H1 (cell line): Measurements from ENCODE around the gene PGBD5. TPM values are rescaled to one million over a fixed set of nuclear protein-coding genes. Genes with fewer than 3 reads are reported as not detected.

ENCODE experiments used
- CTCF ChIA-PET: fragments of 300-600 bp; sonication (Branson Sonifier 250); formaldehyde crosslinking; loops from one replicate; lab custom pipeline; 2021; ENCODE audit not compliant: partially characterized antibody; lab: Charles Lee
- POLR2A ChIA-PET: fragments of 300-600 bp; sonication (Branson Sonifier 250); formaldehyde crosslinking; loops from one replicate; lab custom pipeline; 2021; ENCODE audit warnings: inconsistent platforms; ENCODE audit not compliant: partially characterized antibody; lab: Charles Lee
- DNase-seq, 2 experiments: peaks; one replicate each; pipeline versions ENCODE4 v3.0.0 to v3.0.0-alpha.2; 2010 to 2022; ENCODE audit warnings: low spot score in 2 of 2, low read depth in 1 of 2, mixed read lengths in 1 of 2
- FAIRE-seq: peaks from 2 replicates; lab custom pipeline; 2011; peaks lifted over from hg19 to GRCh38; lab: Jason Lieb, UNC
- H2AFZ ChIP-seq: 2 replicates; pipeline ENCODE4 v1.8.1; 2012; ENCODE audit warnings: low read length, inconsistent platforms
- H2AK5ac ChIP-seq: 2 replicates; pipeline ENCODE4 v1.6.1; 2013; ENCODE audit warnings: low read depth, low read length
- H2BK120ac ChIP-seq: replicated peaks from 2 replicates; pipeline ENCODE3; 2013; ENCODE audit warnings: low read depth, low read length, inconsistent platforms
- H2BK12ac ChIP-seq: 2 replicates; pipeline ENCODE4 v1.6.1; 2013; ENCODE audit warnings: low read depth, low read length
- H2BK15ac ChIP-seq: 2 replicates; pipeline ENCODE4 v1.6.1; 2013; ENCODE audit warnings: low read length
- H2BK20ac ChIP-seq: 2 replicates; pipeline ENCODE4 v1.6.1; 2013; ENCODE audit warnings: low read length
- H2BK5ac ChIP-seq: 2 replicates; pipeline ENCODE4 v1.6.1; 2013; ENCODE audit warnings: low read depth, low read length
- H3K14ac ChIP-seq: 2 replicates; pipeline ENCODE4 v1.6.1; 2013; ENCODE audit warnings: inconsistent platforms; ENCODE audit not compliant: insufficient read length
- H3K18ac ChIP-seq: 2 replicates; pipeline ENCODE4 v1.6.1; 2013; ENCODE audit warnings: low read length; ENCODE audit errors: extremely low read depth
- H3K23ac ChIP-seq: 2 replicates; pipeline ENCODE4 v1.6.1; 2013; ENCODE audit warnings: inconsistent platforms; ENCODE audit not compliant: insufficient read length
- H3K23me2 ChIP-seq: 2 replicates; pipeline ENCODE4 v1.6.1; 2013; ENCODE audit warnings: low read depth, low read length
- H3K27ac ChIP-seq: 2 replicates; pipeline ENCODE4 v1.6.1; 2011; ENCODE audit warnings: low read depth, low read length, inconsistent platforms
- H3K27me3 ChIP-seq, 4 experiments: replicated peaks in 1 of 4; 1 replicate in 1 of 4; 2 replicates in 3 of 4; pipeline versions ENCODE4 v1.6.1 to v1.8.1; 2011 to 2013; ENCODE audit warnings: low read length in 3 of 4, mild to moderate bottlenecking in 3 of 4, inconsistent platforms in 2 of 4, mixed read lengths in 2 of 4, moderate library complexity in 1 of 4; ENCODE audit not compliant: control insufficient read depth in 3 of 4, insufficient read depth in 3 of 4; ENCODE audit errors: extremely low read depth in 1 of 4
- H3K36me3 ChIP-seq, 4 experiments: 2 replicates each; pipeline versions ENCODE4 v1.6.1 to v1.8.1; 2011 to 2013; ENCODE audit warnings: mild to moderate bottlenecking in 4 of 4, low read length in 3 of 4, moderate library complexity in 2 of 4, control low read depth in 1 of 4, inconsistent platforms in 1 of 4; ENCODE audit not compliant: insufficient read depth in 4 of 4, control insufficient read depth in 2 of 4
- H3K4ac ChIP-seq: replicated peaks from 2 replicates; pipeline ENCODE3; 2013; ENCODE audit warnings: low read length, low read depth, mixed read lengths, inconsistent platforms; ENCODE audit not compliant: insufficient read length
- H3K4me1 ChIP-seq, 4 experiments: replicated peaks in 1 of 4; 1 replicate in 1 of 4; 2 replicates in 3 of 4; pipeline versions ENCODE4 v1.6.1 to v1.8.1; 2011 to 2013; ENCODE audit warnings: low read length in 3 of 4, inconsistent platforms in 2 of 4, mixed read lengths in 1 of 4; ENCODE audit not compliant: insufficient read depth in 4 of 4, control insufficient read depth in 3 of 4
- H3K4me2 ChIP-seq, 2 experiments: 2 replicates each; pipeline versions ENCODE4 v1.6.1 to v1.8.1; 2011 to 2013; ENCODE audit warnings: low read depth in 2 of 2, low read length in 2 of 2, control low read depth in 1 of 2, inconsistent platforms in 1 of 2, mild to moderate bottlenecking in 1 of 2; ENCODE audit not compliant: insufficient read depth in 1 of 2
- H3K4me3 ChIP-seq, 4 experiments: fragments of 200-600, 300-600 bp in 1 of 4; sonication (generic), shearing (Covaris generic), sonication (Bioruptor Twin) in 1 of 4; 2 replicates each; pipeline versions ENCODE4 v1.5.1 to v1.8.1; 2011 to 2016; ENCODE audit warnings: low read length in 4 of 4, low read depth in 3 of 4, control low read depth in 2 of 4, inconsistent platforms in 2 of 4, mild to moderate bottlenecking in 2 of 4, mixed read lengths in 1 of 4, moderate library complexity in 1 of 4; ENCODE audit not compliant: insufficient read depth in 2 of 4; ENCODE audit errors: extremely low read depth in 1 of 4
- H3K56ac ChIP-seq: replicated peaks from 2 replicates; pipeline ENCODE3; 2013; ENCODE audit warnings: low read depth, mild to moderate bottlenecking, mixed read lengths, low read length, inconsistent platforms; ENCODE audit not compliant: insufficient read length
- H3K79me1 ChIP-seq: 2 replicates; pipeline ENCODE4 v1.6.1; 2013; ENCODE audit warnings: low read depth, low read length, control low read depth
- H3K79me2 ChIP-seq, 2 experiments: 2 replicates each; pipeline versions ENCODE4 v1.6.1 to v1.8.1; 2012 to 2013; ENCODE audit warnings: low read length in 2 of 2, mild to moderate bottlenecking in 2 of 2, inconsistent platforms in 1 of 2; ENCODE audit not compliant: insufficient read depth in 2 of 2, control insufficient read depth in 1 of 2
- H3K9ac ChIP-seq, 4 experiments: replicated peaks in 1 of 4; 1 replicate in 1 of 4; 2 replicates in 3 of 4; pipeline versions ENCODE4 v1.6.1 to v1.8.1; 2011 to 2013; ENCODE audit warnings: low read depth in 3 of 4, low read length in 3 of 4, control low read depth in 2 of 4, mild to moderate bottlenecking in 2 of 4, moderate library complexity in 2 of 4, inconsistent platforms in 1 of 4; ENCODE audit errors: extremely low read depth in 1 of 4
- H3K9me3 ChIP-seq, 2 experiments: 2 replicates each; pipeline versions ENCODE4 v1.6.1 to v1.8.1; 2012 to 2013; ENCODE audit warnings: mild to moderate bottlenecking in 2 of 2, moderate library complexity in 2 of 2, control low read depth in 1 of 2, inconsistent platforms in 1 of 2, low read depth in 1 of 2, low read length in 1 of 2, mixed read lengths in 1 of 2; ENCODE audit not compliant: insufficient read depth in 2 of 2
- H4K20me1 ChIP-seq, 2 experiments: replicated peaks in 1 of 2; 2 replicates each; pipeline versions ENCODE3 to v1.8.1; 2011 to 2013; ENCODE audit warnings: inconsistent platforms in 2 of 2, low read length in 2 of 2, mild to moderate bottlenecking in 1 of 2; ENCODE audit not compliant: insufficient read depth in 2 of 2, control insufficient read depth in 1 of 2
- H4K5ac ChIP-seq: 2 replicates; pipeline ENCODE4 v1.6.1; 2013; ENCODE audit warnings: low read length, low read depth, mixed read lengths, inconsistent platforms; ENCODE audit not compliant: insufficient read length
- H4K8ac ChIP-seq: 2 replicates; pipeline ENCODE4 v1.8.0; 2013; ENCODE audit warnings: mild to moderate bottlenecking, moderate library complexity, low read length, inconsistent platforms; ENCODE audit not compliant: insufficient read depth; ENCODE audit errors: extremely low read depth
- H4K91ac ChIP-seq: replicated peaks from 2 replicates; pipeline ENCODE3; 2013; ENCODE audit warnings: low read length, mixed read lengths, inconsistent platforms; ENCODE audit not compliant: insufficient read length
- BCL11A ChIP-seq, 2 experiments: IDR thresholded peaks; one replicate each; pipeline ENCODE4 v1.6.1; 2011; ENCODE audit warnings: low read depth in 2 of 2, low read length in 2 of 2, mild to moderate bottlenecking in 2 of 2
- CTCF ChIP-seq, 3 experiments: IDR thresholded peaks; 1 replicate in 2 of 3; 2 replicates in 1 of 3; pipeline versions ENCODE4 v1.5.1 to v1.6.1; 2011; ENCODE audit warnings: low read length in 3 of 3, mild to moderate bottlenecking in 3 of 3, inconsistent platforms in 2 of 3, low read depth in 1 of 3, moderate library complexity in 1 of 3; ENCODE audit not compliant: insufficient read depth in 1 of 3; ENCODE audit errors: control extremely low read depth in 1 of 3
- JUN ChIP-seq: IDR thresholded peaks from 2 replicates; pipeline ENCODE4 v1.6.1; 2011; ENCODE audit warnings: low read depth, mild to moderate bottlenecking, improper control_type of control experiment, low read length
- KDM5A ChIP-seq: fragments of 200-600 bp; IDR thresholded peaks from 2 replicates; pipeline ENCODE4 v1.7.1; 2012; ENCODE audit warnings: mild to moderate bottlenecking, low read length, inconsistent platforms, mixed read lengths
- PHF8 ChIP-seq: fragments of 200-600 bp; sonication (generic); conservative IDR thresholded peaks from 2 replicates; pipeline ENCODE4 v1.7.1; 2012; ENCODE audit warnings: low read depth, mild to moderate bottlenecking, inconsistent platforms, low read length, moderate library complexity
- POU5F1 ChIP-seq: IDR thresholded peaks from 2 replicates; pipeline ENCODE4 v1.6.1; 2011; ENCODE audit warnings: low read depth, mild to moderate bottlenecking, low read length, moderate library complexity
- RBBP5 ChIP-seq: IDR thresholded peaks from 2 replicates; pipeline ENCODE4 v1.7.1; 2012; ENCODE audit warnings: low read depth, mild to moderate bottlenecking, inconsistent platforms, low read length, moderate library complexity, borderline replicate concordance
- SIRT6 ChIP-seq: IDR thresholded peaks from one replicate; pipeline ENCODE4 v1.7.1; 2012; ENCODE audit warnings: low read length, inconsistent platforms
- TAF1 ChIP-seq: IDR thresholded peaks from 2 replicates; pipeline ENCODE4 v1.6.1; 2011; ENCODE audit warnings: mild to moderate bottlenecking, low read depth, low read length
- WGBS, 2 experiments: shearing (Covaris generic) in 1 of 2; methylation state at CpG; one replicate each; pipeline versions ENCODE4 v1.1.6 to v1.1.7; 2013 to 2015; ENCODE audit warnings: low lambda C conversion rate in 2 of 2, mixed read lengths in 2 of 2, inconsistent platforms in 1 of 2, low coverage in 1 of 2, missing lambda C conversion rate in 1 of 2; ENCODE audit not compliant: insufficient replicate concordance in 2 of 2, insufficient coverage in 1 of 2, insufficient read length in 1 of 2; ENCODE audit errors: extremely low coverage in 1 of 2, missing lambda C conversion rate in 1 of 2; 5-methylcytosine and 5-hydroxymethylcytosine counted together
- polyA plus RNA-seq, 7 experiments: library from polyadenylated mRNA; depleted of rRNA in 3 of 7; stranded (reverse) in 5 of 7; unstranded in 2 of 7; fragments of >200 nt in 5 of 7; fragments of 200-250 nt in 2 of 7; gene quantifications; 1 replicate in 5 of 7; 2 replicates in 1 of 7; 4 replicates in 1 of 7; pipeline versions ENCODE4 v1.2.1 to v1.2.3, GENCODE V29; 2011 to 2013; ENCODE audit warnings: missing spikeins in 2 of 7, mixed read lengths in 2 of 7
- total RNA-seq: library from RNA; stranded (reverse); fragmentation: NEBNext Ultra II Directional; extraction: Animal tissue kit (Norgen Biotek cat#: 25700); gene quantifications from 2 replicates; pipeline ENCODE4 v1.2.1, GENCODE V29; 2021

PGBD5 gene
- total and polyA plus RNA-seq, 2 of the 8 experiments (the other 6 are each of a cell fraction or from before 2014, with no cell fraction given), result 16.3 to 18.4 TPM

GRCh38 chr1:230431527-230431926 is 5.4 kb upstream of the PGBD5 start:
- Histone ChIP-seq H3K9ac (no peak overlapping the region), H2BK5ac (no peak overlapping the region), H3K18ac (no peak overlapping the region), H2BK15ac (no peak overlapping the region), H3K4me2 (no peak overlapping the region), H3K14ac (no peak overlapping the region), H3K4me3 (no peak overlapping the region), H4K91ac (no peak overlapping the region), H3K4ac (no peak overlapping the region), H4K8ac (no peak overlapping the region), H2BK120ac (no peak overlapping the region), H3K9me3 (no peaks in the 10 kb centered on the region), H3K23me2 (peaks cover 3% of the 10 kb centered on the region; the same call in 1 of the 2 replicates), H3K56ac (no peak overlapping the region), H3K79me1 (no peaks in the 10 kb centered on the region), H3K79me2 (no peaks in the 10 kb centered on the region), H4K20me1 (no peaks in the 10 kb centered on the region), H3K23ac (no peak overlapping the region), H3K36me3 (no peaks in the 10 kb centered on the region), H2BK20ac (no peak overlapping the region), H4K5ac (no peak overlapping the region), H2AFZ (no peak overlapping the region)
- DNase-seq, result no peak
- no peak for FAIRE-seq
- CTCF ChIA-PET, result interaction anchor here (0.7 to 0.9 kb wide), 2 partner anchors 107 to 118 kb away, joined by 3 read pairs; no protein-coding TSS in a partner anchor
- POLR2A ChIA-PET, result no interaction called here
- TF ChIP-seq RBBP5 (no peak), CTCF (IDR thresholded peaks at IDR 0.05; ENCODE audit: control extremely low read depth in 1 of 3, insufficient read depth in 1 of 3, low read depth in 1 of 3, low read length in 3 of 3) (no peak), BCL11A (IDR thresholded peaks at IDR 0.05; ENCODE audit: low read depth in 2 of 2, low read length in 2 of 2) (no peak), KDM5A (no peak), POU5F1 (no peak), PHF8 (no peak), SIRT6 (no peak), JUN (no peak), TAF1 (no peak)
- TF ChIP-seq, all 59 proteins: peak for 0
- H2AK5ac ChIP-seq, result no peak overlapping the region
- H3K4me1 ChIP-seq, result peaks cover 3 to 29% (median 10%) of the 10 kb centered on the region in 4 experiments; a peak in 6 of 7 replicates
- WGBS, 2 experiments, result 90% methylated on average over 3 of the region's 3 CpGs; no CpG with 5 or more reads in 1 of the 2 experiments
- H2BK12ac ChIP-seq, result no peak overlapping the region
- H3K27ac ChIP-seq, result no peak overlapping the region
- H3K27me3 ChIP-seq, result no peaks in the 10 kb centered on the region
